ENCODE data around the gene SDR42E1. TPM values are rescaled to one million over a fixed set of nuclear protein-coding genes. Genes with fewer than 3 reads are reported as not detected.
"Not testable (repeated sequence)": the region's sequence is repeated elsewhere in the genome, so short reads cannot be mapped to it uniquely, and the experiment has no call there.

The SDR42E1 gene
- total and polyA plus RNA-seq, 12 donors, result 0.36 to 1.6 (median 1.0) TPM

DNA sequence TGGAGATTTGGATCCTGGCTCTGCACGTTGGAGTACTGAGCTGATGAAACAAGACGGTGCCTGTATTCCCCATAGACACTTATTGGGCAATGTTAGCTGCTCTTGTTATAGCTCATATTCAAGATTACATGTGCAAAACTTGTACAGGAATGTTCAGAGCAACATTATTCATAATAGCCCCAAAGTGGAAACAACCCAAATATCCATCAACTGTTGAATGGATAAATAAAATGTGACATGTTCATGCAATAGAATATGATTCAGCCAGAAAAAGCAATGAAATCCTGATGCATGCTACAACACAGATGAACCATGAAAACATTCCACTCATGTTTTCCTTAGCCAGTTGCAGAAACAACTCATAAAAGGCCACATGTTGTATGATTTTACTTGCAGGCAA is 5.7 kb upstream of the SDR42E1 start:
- peaks cover 0 to 18% (median 8%) of the 10 kb centered on the region in 11 donors for H3K9me3 ChIP-seq
- intact Hi-C loops (cut with DNase I), result no loop called here
- no peak overlapping the region for H3K4me3 ChIP-seq
- DNase-seq, result no peak
- no peak for ATAC-seq
- H3K4me1 ChIP-seq, result peaks cover 0 to 11% (median 0%) of the 10 kb centered on the region in 9 donors
- WGBS, 2 donors, result 54 to 70% methylated on average over 2 of the region's 2 CpGs
- H3K36me3 ChIP-seq, result no peaks in the 10 kb centered on the region
- no peak for TF ChIP-seq CTCF (IDR thresholded peaks at IDR 0.05)
- peaks cover 0 to 17% (median 0%) of the 10 kb centered on the region in 7 donors for H3K27me3 ChIP-seq
- H3K27ac ChIP-seq, result no peak overlapping the region

DNA sequence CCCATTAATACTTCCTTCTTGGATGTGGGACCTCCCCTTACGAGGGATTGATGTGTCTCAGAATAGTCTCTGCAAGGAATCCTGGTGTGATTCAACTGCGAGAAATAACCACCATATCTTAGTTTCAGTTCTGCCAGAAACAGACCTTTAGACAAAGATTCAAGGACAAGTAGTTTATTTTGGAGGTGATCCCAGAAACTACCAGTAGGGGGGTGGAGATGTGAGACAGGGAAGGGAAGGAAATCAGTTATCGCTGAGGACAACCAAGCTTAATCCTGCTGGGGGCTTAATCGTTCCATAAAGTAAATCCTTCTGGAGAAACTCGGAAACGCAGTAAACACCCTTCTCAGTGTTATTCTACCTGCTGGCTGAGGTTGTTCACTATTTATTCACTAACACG is 5.0 kb upstream of the SDR42E1 start:
- Histone ChIP-seq H3K4me1 (peaks cover 0 to 11% (median 0%) of the 10 kb centered on the region in 9 donors), H3K27me3 (peaks cover 0 to 24% (median 4%) of the 10 kb centered on the region in 7 donors), H3K4me3 (peak overlapping the region in 1 of 10 donors; percentile 6), H3K9me3 (peaks cover 0 to 18% (median 8%) of the 10 kb centered on the region in 11 donors), H3K36me3 (no peaks in the 10 kb centered on the region), H3K27ac (peak overlapping the region in 1 of 10 donors; percentile 2)
- intact Hi-C loops (cut with DNase I), result no loop called here
- WGBS, 2 donors, result 30 to 45% methylated on average over 7 of the region's 7 CpGs
- peak; percentile 10 to 49 (median 31) for TF ChIP-seq CTCF (IDR thresholded peaks at IDR 0.05)
- DNase-seq, result peak in 1 of 2 donors; percentile 29
- ATAC-seq, result peak in 5 of 8 donors; percentile 22 to 67 (median 49)

DNA sequence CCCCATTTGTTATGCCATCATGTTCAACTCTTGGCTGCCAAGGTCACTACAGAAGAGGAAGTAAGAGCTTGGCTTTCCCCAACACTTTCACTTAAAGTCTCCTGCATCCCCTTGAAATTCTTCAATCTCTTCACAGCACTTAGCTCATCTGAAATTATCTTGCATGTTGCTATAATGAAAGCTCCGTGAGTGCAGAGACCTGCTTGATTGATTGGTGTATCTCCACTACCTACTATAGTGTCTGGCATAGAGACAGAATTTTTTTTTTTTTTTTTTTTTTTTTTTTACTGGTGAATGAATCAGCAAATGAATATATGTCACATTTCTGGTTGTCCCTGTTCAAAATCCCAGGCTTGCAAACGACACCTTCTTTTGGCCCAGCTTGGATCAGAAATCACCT is 1.9 kb upstream of the SDR42E1 start:
- intact Hi-C loops (cut with DNase I), result no loop called here
- DNase-seq (no peak), ATAC-seq (no peak)
- peaks cover 0 to 31% (median 18%) of the 10 kb centered on the region in 11 donors for H3K9me3 ChIP-seq
- H3K36me3 ChIP-seq, result no peaks in the 10 kb centered on the region
- H3K4me1 ChIP-seq, result peaks cover 0 to 11% (median 0%) of the 10 kb centered on the region in 9 donors
- H3K27ac ChIP-seq, result no peak overlapping the region
- H3K27me3 ChIP-seq, result peaks cover 0 to 27% (median 9%) of the 10 kb centered on the region in 7 donors
- no peak for TF ChIP-seq CTCF (IDR thresholded peaks at IDR 0.05)
- 71 to 74% methylated on average over 2 of the region's 2 CpGs for WGBS, 2 donors
- no peak overlapping the region for H3K4me3 ChIP-seq

- peaks cover 0 to 34% (median 18%) of the 10 kb centered on the region in 11 donors for H3K9me3 ChIP-seq
- TF ChIP-seq CTCF (IDR thresholded peaks at IDR 0.05), result no peak
- peaks cover 0 to 8% (median 0%) of the 10 kb centered on the region in 9 donors for H3K4me1 ChIP-seq
- peak overlapping the region in 8 of 10 donors; percentile 22 to 50 (median 46) for H3K4me3 ChIP-seq
- intact Hi-C loops (cut with DNase I), result no loop called here
- ATAC-seq (no peak), DNase-seq (no peak)
- peaks cover 0 to 27% (median 9%) of the 10 kb centered on the region in 7 donors for H3K27me3 ChIP-seq
- peak overlapping the region in 1 of 10 donors; percentile 14 for H3K27ac ChIP-seq
- no peaks in the 10 kb centered on the region for H3K36me3 ChIP-seq
- WGBS, 2 donors, result 87 to 92% methylated on average over 8 of the region's 8 CpGs
These were observed 621 bp downstream of the SDR42E1 start for GRCh38 chr16:82010649-82011048.

- H3K27me3 ChIP-seq, result peaks cover 0 to 27% (median 9%) of the 10 kb centered on the region in 7 donors
- WGBS, 2 donors, result 87 to 91% methylated on average over 4 of the region's 4 CpGs
- DNase-seq; H3K27ac ChIP-seq; H3K36me3 ChIP-seq; H3K4me3 ChIP-seq; ATAC-seq; intact Hi-C loops (cut with DNase I): not testable (repeated sequence)
- peaks cover 0 to 12% (median 0%) of the 10 kb centered on the region in 9 donors for H3K4me1 ChIP-seq
- peaks cover 0 to 26% (median 11%) of the 10 kb centered on the region in 11 donors for H3K9me3 ChIP-seq
These were observed 1.5 kb downstream of the SDR42E1 start for GRCh38 chr16:82009789-82010188.

Data from heart right ventricle (tissue), 16 donors.